ENCODE results near the gene SIGLEC11. TPM values are rescaled to one million over a fixed set of nuclear protein-coding genes. Genes with fewer than 3 reads are reported as not detected.

The SIGLEC11 gene
- total and polyA plus RNA-seq, 2 of the 13 experiments (the other 11 are each of a cell fraction or from before 2014, with no cell fraction given) = not detected

GRCh38 chr19:49987159-49987698 is 26.3 kb upstream of the SIGLEC11 start (continued):
- TF ChIP-seq PAXIP1 (CRISPR knock-in tag; conservative IDR thresholded peaks at IDR 0.05) (peak; percentile 86), TAF15 (IDR thresholded peaks at IDR 0.05; ENCODE audit: low read depth, low read length, poor library complexity, severe bottlenecking) (no peak), IKZF5 (CRISPR knock-in tag; IDR thresholded peaks at IDR 0.05) (peak; percentile 100), CEBPG (CRISPR knock-in tag; IDR thresholded peaks at IDR 0.05) (peak; percentile 71), THYN1 (CRISPR knock-in tag; IDR thresholded peaks at IDR 0.05; ENCODE audit: borderline replicate concordance, low read depth) (peak; percentile 100), PBX2 (CRISPR knock-in tag; IDR thresholded peaks at IDR 0.05) (peak; percentile 57; the same call in 1 of the 2 replicates), SNAI1 (CRISPR knock-in tag; IDR thresholded peaks at IDR 0.05; ENCODE audit: borderline replicate concordance) (peak; percentile 100), MTERF4 (CRISPR knock-in tag; IDR thresholded peaks at IDR 0.05) (peak; percentile 100), ZNF121 (CRISPR knock-in tag; IDR thresholded peaks at IDR 0.05) (peak; percentile 83), RELA (CRISPR knock-in tag; IDR thresholded peaks at IDR 0.05) (peak; percentile 98), NCOR1 (IDR thresholded peaks at IDR 0.05; ENCODE audit: borderline replicate concordance, low read length) (no peak), GPN1 (CRISPR knock-in tag; IDR thresholded peaks at IDR 0.05; ENCODE audit: borderline replicate concordance) (peak; percentile 99), SP1 (IDR thresholded peaks at IDR 0.05) (no peak), SP1 (CRISPR knock-in tag; IDR thresholded peaks at IDR 0.05) (peak; percentile 79; the same call in 1 of the 2 replicates), SPEN (CRISPR knock-in tag; IDR thresholded peaks at IDR 0.05; ENCODE audit: low read depth) (peak; percentile 99), TGIF2 (CRISPR knock-in tag; IDR thresholded peaks at IDR 0.05) (peak; percentile 100), HDAC6 (IDR thresholded peaks at IDR 0.05; ENCODE audit: low read depth, low read length) (no peak), ZNF761 (CRISPR knock-in tag; conservative IDR thresholded peaks at IDR 0.05) (peak; percentile 100), SIX4 (CRISPR knock-in tag; IDR thresholded peaks at IDR 0.05) (peak; percentile 99), ZNF747 (CRISPR knock-in tag; IDR thresholded peaks at IDR 0.05; ENCODE audit: borderline replicate concordance) (peak; percentile 100), POLR2G (IDR thresholded peaks at IDR 0.05; ENCODE audit: low read depth, low read length) (no peak), ZNF484 (CRISPR knock-in tag; IDR thresholded peaks at IDR 0.05; ENCODE audit: borderline replicate concordance, low read depth) (peak; percentile 100; the same call in 1 of the 2 replicates), JUN (CRISPR knock-in tag; IDR thresholded peaks at IDR 0.05) (peak; percentile 99), ADNP (CRISPR knock-in tag; IDR thresholded peaks at IDR 0.05) (peak; percentile 63), ZFP36 (IDR thresholded peaks at IDR 0.05; ENCODE audit: borderline replicate concordance, low read depth, low read length, partially characterized antibody) (no peak), ZFP82 (CRISPR knock-in tag; IDR thresholded peaks at IDR 0.05; ENCODE audit: borderline replicate concordance) (peak; percentile 100)
